Upper lobe of left lung (tissue), 4 donors: Measurements from ENCODE around the gene FXYD7.

Source experiments
- CTCF ChIP-seq, 6 experiments: fragments of 450-650 bp in 4 of 6; fragments of 200-600 bp in 2 of 6; sonication (generic) in 2 of 6; IDR thresholded peaks; one replicate each; pipeline ENCODE4 v1.5.1; 2016 to 2019; ENCODE audit warnings: antibody characterized with exemption in 6 of 6
- EP300 ChIP-seq, 4 donors: sonication (generic); formaldehyde crosslinking; IDR thresholded peaks; one replicate each; pipeline ENCODE4 v1.5.1; 2017; ENCODE audit warnings: antibody characterized with exemption in 4 of 4, control low read depth in 2 of 4
- POLR2A ChIP-seq, 4 donors: fragments of 450-650 bp; IDR thresholded peaks; one replicate each; pipeline ENCODE4 v1.5.1; 2016 to 2017; ENCODE audit warnings: antibody characterized with exemption in 4 of 4, mild to moderate bottlenecking in 2 of 4
- POLR2AphosphoS5 ChIP-seq, 2 donors: sonication (generic); formaldehyde crosslinking; IDR thresholded peaks; one replicate each; pipeline ENCODE4 v1.5.1; 2017; ENCODE audit warnings: antibody characterized with exemption in 2 of 2

- TF ChIP-seq CTCF (IDR thresholded peaks at IDR 0.05) (no peak), EP300 (IDR thresholded peaks at IDR 0.05) (no peak), POLR2AphosphoS5 (IDR thresholded peaks at IDR 0.05) (no peak), POLR2A (IDR thresholded peaks at IDR 0.05) (peak in 2 of 4 donors; percentile 13 to 65)
These were observed 24.6 kb upstream of the FXYD7 start for GRCh38 chr19:35118268-35119020.
